ENCODE data around the gene TFIP11.

The TFIP11 gene

GRCh38 chr22:26483043-26483438, 29.2 kb downstream of the TFIP11 start:
- H3K27ac ChIP-seq: peak overlapping the region; percentile 77
- peak overlapping the region; percentile 95 for H3K9ac ChIP-seq (ENCODE audit: insufficient read length)
- no peak for TF ChIP-seq EZH2 (IDR thresholded peaks at IDR 0.05)
- no peak for TF ChIP-seq POLR2AphosphoS5 (IDR thresholded peaks at IDR 0.05; ENCODE audit: borderline replicate concordance, low read depth, low read length)
- TF ChIP-seq FOXP2 (optimal IDR thresholded peaks at IDR 0.05; ENCODE audit: control extremely low read depth, extremely low read length, insufficient read depth): no peak
- peaks cover 24% of the 10 kb centered on the region for H3K36me3 ChIP-seq (ENCODE audit: insufficient read depth, low read length)
- H3K4me3 ChIP-seq: peak overlapping the region; percentile 86
- DNase-seq (ENCODE audit: low read depth, low spot score): no peak
- H3K9me3 ChIP-seq (ENCODE audit: low read depth, low read length): no peaks in the 10 kb centered on the region

GRCh38 chr22:26482161-26482560, 30.1 kb downstream of the TFIP11 start:
- H3K9me3 ChIP-seq (ENCODE audit: low read depth, low read length): no peaks in the 10 kb centered on the region
- H3K27ac ChIP-seq: no peak overlapping the region
- peak overlapping the region; percentile 9 for H3K9ac ChIP-seq (ENCODE audit: insufficient read length)
- H3K4me3 ChIP-seq: peak overlapping the region; percentile 86; the same call in 1 of the 2 replicates
- no peak for DNase-seq (ENCODE audit: low read depth, low spot score)
- TF ChIP-seq EZH2 (IDR thresholded peaks at IDR 0.05): no peak
- TF ChIP-seq FOXP2 (optimal IDR thresholded peaks at IDR 0.05; ENCODE audit: control extremely low read depth, extremely low read length, insufficient read depth): no peak
- TF ChIP-seq POLR2AphosphoS5 (IDR thresholded peaks at IDR 0.05; ENCODE audit: borderline replicate concordance, low read depth, low read length): no peak
- peaks cover 26% of the 10 kb centered on the region for H3K36me3 ChIP-seq (ENCODE audit: insufficient read depth, low read length)

GRCh38 chr22:26481694-26482093, 30.6 kb downstream of the TFIP11 start:
- H3K9ac ChIP-seq (ENCODE audit: insufficient read length): peak overlapping the region; percentile 9
- peaks cover 31% of the 10 kb centered on the region for H3K36me3 ChIP-seq (ENCODE audit: insufficient read depth, low read length)
- H3K27ac ChIP-seq: no peak overlapping the region
- no peak for DNase-seq (ENCODE audit: low read depth, low spot score)
- TF ChIP-seq FOXP2 (optimal IDR thresholded peaks at IDR 0.05; ENCODE audit: control extremely low read depth, extremely low read length, insufficient read depth): no peak
- no peak for TF ChIP-seq EZH2 (IDR thresholded peaks at IDR 0.05)
- no peak for TF ChIP-seq POLR2AphosphoS5 (IDR thresholded peaks at IDR 0.05; ENCODE audit: borderline replicate concordance, low read depth, low read length)
- H3K4me3 ChIP-seq: no peak overlapping the region
- no peaks in the 10 kb centered on the region for H3K9me3 ChIP-seq (ENCODE audit: low read depth, low read length)

GRCh38 chr22:26481112-26481693, 31.1 kb downstream of the TFIP11 start:
- no peak overlapping the region for H3K9ac ChIP-seq (ENCODE audit: insufficient read length)
- TF ChIP-seq EZH2 (IDR thresholded peaks at IDR 0.05) (no peak), POLR2AphosphoS5 (IDR thresholded peaks at IDR 0.05; ENCODE audit: borderline replicate concordance, low read depth, low read length) (no peak), FOXP2 (optimal IDR thresholded peaks at IDR 0.05; ENCODE audit: control extremely low read depth, extremely low read length, insufficient read depth) (no peak)
- H3K27ac ChIP-seq: no peak overlapping the region
- DNase-seq (ENCODE audit: low read depth, low spot score): no peak
- H3K4me3 ChIP-seq: no peak overlapping the region
- H3K36me3 ChIP-seq (ENCODE audit: insufficient read depth, low read length): peaks cover 36% of the 10 kb centered on the region
- no peaks in the 10 kb centered on the region for H3K9me3 ChIP-seq (ENCODE audit: low read depth, low read length)

- Histone ChIP-seq H3K36me3 (ENCODE audit: insufficient read depth, low read length) (peaks cover 42% of the 10 kb centered on the region), H3K27ac (no peak overlapping the region), H3K9ac (ENCODE audit: insufficient read length) (no peak overlapping the region), H3K4me3 (peak overlapping the region; percentile 78), H3K9me3 (ENCODE audit: low read depth, low read length) (no peaks in the 10 kb centered on the region)
- no peak for TF ChIP-seq EZH2 (IDR thresholded peaks at IDR 0.05)
- TF ChIP-seq POLR2AphosphoS5 (IDR thresholded peaks at IDR 0.05; ENCODE audit: borderline replicate concordance, low read depth, low read length): no peak
- no peak for TF ChIP-seq FOXP2 (optimal IDR thresholded peaks at IDR 0.05; ENCODE audit: control extremely low read depth, extremely low read length, insufficient read depth)
- no peak for DNase-seq (ENCODE audit: low read depth, low spot score)
Observed at GRCh38 chr22:26480611-26480932, 31.7 kb downstream of the TFIP11 start.

- DNase-seq (ENCODE audit: low read depth, low spot score): no peak
Observed at GRCh38 chr22:26479792-26480610, 32.3 kb downstream of the TFIP11 start.

GRCh38 chr22:26479043-26479791, 33.1 kb downstream of the TFIP11 start:
- H3K9ac ChIP-seq (ENCODE audit: insufficient read length): peak overlapping the region; percentile 87
- peak overlapping the region; percentile 83 for H3K27ac ChIP-seq
- no peak for TF ChIP-seq POLR2AphosphoS5 (IDR thresholded peaks at IDR 0.05; ENCODE audit: borderline replicate concordance, low read depth, low read length)
- TF ChIP-seq FOXP2 (optimal IDR thresholded peaks at IDR 0.05; ENCODE audit: control extremely low read depth, extremely low read length, insufficient read depth): no peak
- TF ChIP-seq EZH2 (IDR thresholded peaks at IDR 0.05): no peak
- H3K4me3 ChIP-seq: peak overlapping the region; percentile 78
- H3K36me3 ChIP-seq (ENCODE audit: insufficient read depth, low read length): peaks cover 51% of the 10 kb centered on the region
- no peak for DNase-seq (ENCODE audit: low read depth, low spot score)
- no peaks in the 10 kb centered on the region for H3K9me3 ChIP-seq (ENCODE audit: low read depth, low read length)

More at GRCh38 chr22:26479792-26480610, 32.3 kb downstream of the TFIP11 start:
- Histone ChIP-seq H3K36me3 (ENCODE audit: insufficient read depth, low read length) (peaks cover 44% of the 10 kb centered on the region), H3K9ac (ENCODE audit: insufficient read length) (peak overlapping the region; percentile 87), H3K4me3 (peak overlapping the region; percentile 78), H3K9me3 (ENCODE audit: low read depth, low read length) (no peaks in the 10 kb centered on the region), H3K27ac (peak overlapping the region; percentile 83)
- TF ChIP-seq FOXP2 (optimal IDR thresholded peaks at IDR 0.05; ENCODE audit: control extremely low read depth, extremely low read length, insufficient read depth) (no peak), EZH2 (IDR thresholded peaks at IDR 0.05) (no peak), POLR2AphosphoS5 (IDR thresholded peaks at IDR 0.05; ENCODE audit: borderline replicate concordance, low read depth, low read length) (no peak)

- TF ChIP-seq EZH2 (IDR thresholded peaks at IDR 0.05) (no peak), POLR2AphosphoS5 (IDR thresholded peaks at IDR 0.05; ENCODE audit: borderline replicate concordance, low read depth, low read length) (no peak), FOXP2 (optimal IDR thresholded peaks at IDR 0.05; ENCODE audit: control extremely low read depth, extremely low read length, insufficient read depth) (no peak)
- H3K36me3 ChIP-seq (ENCODE audit: insufficient read depth, low read length): peaks cover 65% of the 10 kb centered on the region
- DNase-seq (ENCODE audit: low read depth, low spot score): no peak
- no peak overlapping the region for H3K9ac ChIP-seq (ENCODE audit: insufficient read length)
- H3K4me3 ChIP-seq: no peak overlapping the region
- H3K9me3 ChIP-seq (ENCODE audit: low read depth, low read length): no peaks in the 10 kb centered on the region
- H3K27ac ChIP-seq: no peak overlapping the region
Observed at GRCh38 chr22:26477341-26477731, 34.9 kb downstream of the TFIP11 start.

Data from SK-N-MC (cell line).